Stimulated activated CD8-positive, alpha-beta memory T cell treated with anti-CD3 and anti-CD28 coated beads, Interleukin-4, amount 100 ng/mL, for 1 hour (primary cell): Measurements from ENCODE around the gene VIPR2.

ENCODE experiments used
- DNase-seq, 2 donors: peaks; one replicate each; pipeline ENCODE4 v3.0.0-alpha.2; 2020; ENCODE audit warnings: low read depth in 2 of 2, low spot score in 1 of 2

VIPR2 gene

DNA sequence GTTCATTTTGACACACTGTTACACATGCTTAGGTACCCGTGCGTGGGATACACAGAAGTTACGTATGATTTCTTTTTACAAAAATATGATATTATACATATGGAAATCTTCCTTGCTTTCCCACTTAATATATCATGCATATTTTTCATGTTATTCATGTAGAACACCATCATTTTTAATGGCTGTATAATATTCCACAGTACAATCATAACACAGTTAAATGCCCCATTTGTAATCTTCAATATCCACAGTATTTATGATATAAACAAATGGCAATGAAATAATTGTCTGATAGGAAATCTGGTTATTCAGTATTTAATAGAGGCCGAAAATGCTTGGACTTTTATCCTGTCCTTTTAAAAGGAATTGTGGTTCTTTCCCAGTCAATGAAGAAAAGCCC lies 23.2 kb downstream of the VIPR2 start:
- DNase-seq, result no peak

DNA sequence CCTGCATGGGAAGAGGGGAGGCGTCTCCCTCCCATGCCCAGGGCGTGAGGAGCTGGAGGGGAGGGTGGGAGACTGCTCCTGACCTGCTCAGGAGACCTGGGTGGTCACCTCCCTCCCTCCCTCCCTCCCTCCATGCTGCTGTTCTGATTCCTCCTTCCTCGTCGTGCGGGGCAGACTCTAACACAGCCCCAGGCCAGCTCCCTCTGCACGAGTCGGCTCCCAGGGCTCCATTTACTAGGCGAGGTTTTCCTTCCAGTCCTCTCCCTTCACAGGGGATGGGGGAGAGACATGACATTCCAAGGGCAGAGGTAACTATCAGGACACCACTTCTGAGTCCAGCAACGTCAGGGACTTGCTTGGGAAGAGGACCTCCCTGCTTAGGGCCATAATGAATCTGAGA lies 23.6 kb downstream of the VIPR2 start:
- no peak for DNase-seq

DNA sequence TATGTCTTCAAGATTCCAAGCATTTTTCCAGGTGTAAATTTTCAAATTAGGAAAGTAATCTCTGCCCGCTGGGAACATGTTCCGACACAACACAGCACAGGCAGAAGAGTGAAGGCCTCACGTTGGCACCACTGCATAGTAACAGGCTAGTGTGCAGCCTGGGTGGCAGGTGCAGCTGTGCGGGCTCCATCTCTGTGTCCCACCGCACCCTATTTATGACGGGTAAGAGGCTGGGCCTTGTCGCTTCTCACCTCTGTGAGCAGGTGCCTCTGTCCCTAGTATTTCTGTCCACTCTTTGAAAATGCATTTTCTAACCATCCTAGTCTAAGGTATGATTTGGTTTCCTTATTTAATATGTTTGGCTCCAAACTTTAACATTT lies 24.1 kb downstream of the VIPR2 start:
- no peak for DNase-seq

DNA sequence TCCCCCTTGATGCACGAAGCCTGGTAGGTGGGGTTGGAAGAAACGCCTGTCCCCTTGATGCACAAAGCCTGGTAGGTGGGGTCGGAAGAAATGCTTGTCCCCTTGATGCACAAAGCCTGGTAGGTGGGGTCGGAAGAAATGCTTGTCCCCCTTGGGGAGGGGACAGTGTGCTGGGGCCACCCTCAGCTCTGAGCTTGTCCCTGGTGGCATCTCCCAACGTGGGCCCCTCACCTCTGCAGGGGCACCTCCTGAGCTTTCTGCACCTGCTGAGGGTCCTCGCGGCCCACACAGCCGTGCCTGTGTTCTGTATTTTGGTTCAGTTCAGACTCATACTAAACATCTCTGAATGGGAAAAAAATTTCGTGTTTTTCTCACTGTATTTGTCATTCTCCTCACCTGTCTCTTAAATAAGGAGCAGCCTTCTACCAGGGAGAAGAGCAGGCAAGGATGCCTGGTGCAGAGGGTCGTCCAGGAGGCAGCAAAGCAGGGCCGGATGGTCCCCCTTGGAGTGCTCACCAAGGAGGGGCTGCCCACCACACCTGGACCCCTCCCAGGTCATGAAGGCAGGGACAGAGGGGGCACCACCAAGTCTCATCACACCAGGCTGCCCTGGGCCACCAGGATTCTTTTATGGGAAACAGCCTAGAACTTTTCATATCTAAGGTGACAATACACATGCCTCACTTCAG lies 24.7 kb downstream of the VIPR2 start:
- no peak for DNase-seq

DNA sequence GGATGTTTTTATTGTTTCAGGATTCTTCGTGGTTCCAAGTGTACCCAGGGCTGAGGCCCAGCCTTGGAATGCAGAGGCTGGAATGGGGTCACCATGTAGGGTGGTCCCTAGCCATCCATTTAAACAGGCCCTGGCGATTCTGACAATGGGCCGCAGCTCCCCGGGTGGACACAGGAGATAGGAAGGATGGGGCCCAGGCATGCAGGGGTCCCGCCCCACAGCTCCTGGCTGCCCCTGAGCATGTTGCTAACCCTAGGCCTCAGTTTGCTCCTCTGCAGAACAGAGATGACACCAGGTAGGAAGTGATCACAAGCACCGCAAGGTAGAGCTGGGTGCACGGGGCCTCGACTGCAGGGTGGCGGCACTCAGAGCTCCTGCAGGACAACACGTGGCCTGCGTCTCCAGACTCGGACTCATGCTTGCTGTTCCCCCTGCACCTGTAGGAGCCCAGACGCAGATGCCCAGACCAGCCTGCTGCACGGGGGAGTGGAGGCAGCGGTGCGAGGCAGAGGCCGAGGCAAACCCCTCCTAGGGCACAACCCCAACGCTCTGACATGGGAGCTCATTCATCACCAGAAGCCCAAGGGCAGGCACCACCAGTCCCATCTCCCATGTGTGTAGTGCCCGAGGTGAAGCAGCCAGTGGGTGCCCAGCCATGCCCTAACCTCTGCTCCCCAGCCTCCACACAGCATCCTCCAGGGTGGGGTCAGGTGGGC lies 25.5 kb downstream of the VIPR2 start:
- DNase-seq, result no peak

DNA sequence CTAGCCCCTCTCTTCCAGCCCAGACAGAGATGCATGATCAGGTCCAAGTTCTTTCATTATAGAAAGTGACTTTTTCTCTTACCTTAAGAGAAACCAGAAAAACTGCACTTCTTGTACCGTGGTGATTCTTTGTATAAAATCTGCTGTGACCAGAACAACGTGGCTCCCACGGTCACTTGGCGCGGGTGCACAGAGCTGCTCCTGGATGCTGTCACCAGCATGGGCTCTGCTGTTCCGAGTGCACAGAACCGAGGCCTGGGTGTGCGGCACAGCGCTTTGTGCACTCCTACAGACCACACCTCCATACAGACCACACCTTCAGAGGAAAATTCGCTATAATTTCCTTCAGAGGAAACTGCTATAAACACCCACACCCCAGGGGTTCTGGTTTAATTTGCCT lies 26.0 kb downstream of the VIPR2 start:
- no peak for DNase-seq

DNA sequence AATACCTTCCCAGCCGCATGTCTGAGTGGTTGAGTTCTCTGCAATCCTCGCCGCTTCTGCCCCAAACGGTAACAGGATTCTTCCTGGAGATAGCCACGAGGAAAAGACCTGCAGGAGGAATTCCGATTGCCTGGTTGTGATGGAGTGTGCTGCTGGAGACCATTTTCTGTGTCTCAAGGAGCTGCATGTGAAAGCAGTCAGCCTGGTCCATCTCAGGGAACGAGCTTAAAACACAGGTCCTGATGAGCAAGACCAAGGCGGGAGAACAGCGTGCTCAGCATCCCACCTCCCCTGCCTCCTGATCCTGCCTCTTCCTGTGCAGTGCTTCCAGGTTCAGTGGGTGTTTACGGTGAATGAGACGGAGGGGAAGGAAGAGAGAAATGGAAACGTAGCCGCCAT lies 26.5 kb downstream of the VIPR2 start:
- no peak for DNase-seq

DNA sequence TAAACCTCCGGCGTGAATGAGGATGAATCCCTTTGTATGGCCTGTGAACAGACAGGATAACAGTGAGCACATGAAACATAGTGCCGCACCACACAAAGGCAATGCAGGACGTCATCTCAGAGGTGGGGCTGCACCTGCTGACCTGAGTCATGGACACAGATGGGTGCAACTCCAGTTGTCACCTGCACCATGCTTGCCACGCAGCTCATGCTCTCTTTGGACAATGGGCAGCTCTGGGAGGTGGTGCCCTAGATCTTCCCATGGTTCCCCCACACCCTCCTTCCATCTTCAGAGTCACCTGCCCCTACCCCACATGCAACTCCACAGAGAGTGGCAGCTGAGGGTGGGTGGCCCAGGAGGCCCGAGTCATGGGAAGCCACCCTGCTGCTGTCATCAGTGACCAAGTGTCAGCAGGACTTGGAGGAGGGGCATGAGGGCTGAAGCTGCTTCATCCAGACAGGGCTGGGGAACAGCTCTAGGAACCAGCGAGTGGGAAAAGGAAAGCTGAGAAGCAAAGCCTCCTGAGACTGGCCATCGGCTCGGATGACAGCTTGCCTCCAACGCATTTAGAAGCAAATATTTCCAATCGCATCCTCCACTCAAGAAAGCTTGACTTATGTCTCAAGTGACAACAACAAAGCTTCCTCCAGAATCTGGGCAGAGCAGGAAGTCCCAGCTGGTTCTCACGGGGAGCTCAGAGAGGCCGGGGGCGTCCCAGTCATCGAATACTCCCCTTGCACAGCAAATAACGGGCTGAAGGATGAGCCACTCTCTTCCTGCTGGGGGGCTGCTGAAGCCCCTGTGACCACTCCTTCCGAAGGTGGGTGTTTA lies 27.1 kb downstream of the VIPR2 start:
- DNase-seq, result no peak

DNA sequence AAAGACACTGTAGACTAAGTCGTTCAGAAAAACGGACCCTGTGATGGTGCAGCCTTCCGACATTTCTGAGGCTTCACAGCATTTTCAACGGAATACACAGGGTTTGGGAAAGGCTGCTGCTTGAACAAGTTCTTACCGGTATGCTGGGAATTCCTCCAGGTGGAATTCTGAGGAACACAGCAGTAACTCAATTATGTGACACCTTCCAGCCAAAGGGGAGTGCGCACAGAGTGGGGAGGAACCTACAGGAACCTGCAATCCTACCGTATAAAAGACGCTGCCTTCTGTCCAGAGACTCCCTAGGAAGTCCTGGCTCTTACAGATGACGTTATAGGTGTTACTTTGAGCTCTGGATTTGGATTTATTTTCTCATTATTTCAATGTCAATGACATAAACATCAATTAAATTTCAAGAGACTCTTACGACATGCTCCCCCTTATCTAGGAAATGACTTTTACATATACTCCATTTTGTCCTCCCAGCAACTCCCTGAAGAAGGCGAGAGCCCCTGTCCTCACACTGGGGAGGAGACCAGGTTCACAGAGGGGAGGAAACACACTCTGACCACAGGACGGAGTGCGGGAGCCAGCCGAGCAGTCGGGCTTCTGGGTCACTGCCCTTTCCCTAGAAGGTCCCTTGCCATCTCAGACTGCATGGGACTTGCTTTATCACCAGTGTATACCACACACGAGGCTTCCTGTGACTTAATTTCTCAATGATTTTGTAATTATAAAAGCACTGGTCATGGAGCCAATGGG lies 27.9 kb downstream of the VIPR2 start:
- no peak for DNase-seq

DNA sequence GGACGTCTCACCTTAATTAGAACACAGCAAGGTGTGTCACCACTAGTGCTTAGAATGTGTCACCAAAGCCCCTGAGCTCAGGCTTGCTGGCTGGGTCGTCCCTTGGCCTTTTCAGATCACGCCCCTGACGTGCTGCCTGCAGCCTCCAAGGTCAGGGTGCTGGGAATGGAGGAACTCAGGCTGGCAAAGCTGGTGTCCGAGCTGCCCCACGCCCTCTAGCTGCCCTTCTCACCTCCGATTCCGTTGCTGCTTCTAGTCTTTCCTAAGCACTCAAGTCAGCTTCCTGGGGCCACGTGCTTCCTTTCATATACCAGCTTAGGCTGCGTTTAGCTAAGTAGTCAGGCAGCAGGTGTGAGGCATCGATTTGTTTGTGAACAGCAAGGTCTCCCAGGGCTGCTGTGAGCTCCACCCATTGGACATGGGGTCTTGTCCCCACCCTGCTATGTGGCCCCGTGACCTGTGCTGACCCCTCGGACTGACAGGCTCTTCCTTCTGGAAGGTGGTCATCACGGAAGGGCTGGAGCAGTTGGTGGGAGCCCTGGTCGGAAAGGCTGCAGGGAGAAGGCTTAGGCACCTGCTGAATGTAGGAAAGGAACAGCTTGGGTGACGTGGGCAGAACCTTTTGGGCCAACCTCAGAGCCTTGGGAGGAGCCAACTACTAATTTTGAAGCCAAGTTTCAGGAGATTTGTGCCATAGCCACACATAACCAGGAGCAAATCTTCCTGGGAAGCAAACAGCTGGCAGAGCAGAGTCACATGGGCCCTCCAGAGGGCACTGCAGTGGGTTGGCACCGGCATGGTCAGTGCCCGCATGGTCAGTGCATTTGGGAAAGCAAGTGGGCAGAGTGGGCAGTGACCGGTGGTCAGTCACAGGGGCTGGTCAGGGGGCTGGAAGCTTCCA lies 28.8 kb downstream of the VIPR2 start:
- no peak for DNase-seq

DNA sequence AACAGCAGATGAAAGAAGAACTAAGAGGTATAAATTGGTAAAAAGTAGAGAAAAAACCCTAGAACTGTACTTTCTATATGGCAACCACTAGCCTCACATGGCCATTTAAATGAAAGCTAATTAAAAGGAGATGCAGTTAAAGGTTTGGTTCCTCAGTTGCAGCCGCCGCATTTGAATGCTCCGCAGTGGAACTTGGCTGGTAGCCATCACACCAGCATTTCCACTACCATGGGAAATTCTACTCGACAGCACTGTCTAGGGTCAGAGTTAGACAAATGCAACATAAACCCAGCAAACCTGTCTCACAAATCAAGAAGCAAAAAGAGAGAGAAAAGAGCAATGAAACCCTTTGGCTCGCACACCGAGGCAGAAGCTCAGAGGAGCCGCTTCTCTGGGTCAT lies 29.7 kb downstream of the VIPR2 start:
- DNase-seq, result no peak

DNA sequence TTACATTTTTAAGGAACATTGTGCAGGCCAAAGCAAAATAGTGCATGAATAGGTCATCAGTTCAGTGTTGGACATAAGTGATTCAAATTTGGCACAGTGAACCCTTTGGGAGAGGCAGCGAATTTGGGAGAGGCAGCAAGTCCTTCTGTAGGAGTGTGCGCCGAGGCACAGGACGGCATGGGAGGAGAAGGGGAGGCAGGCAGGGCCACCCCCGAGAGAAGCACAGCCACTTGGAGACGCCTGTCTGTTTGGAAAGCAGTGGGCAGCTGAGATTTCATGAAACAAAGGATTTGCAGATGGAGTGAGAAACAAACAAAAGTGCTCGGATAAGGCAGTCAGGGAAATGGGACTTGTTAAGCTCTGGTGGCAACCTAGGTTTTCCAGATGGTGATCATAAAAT lies 30.6 kb downstream of the VIPR2 start:
- DNase-seq, result no peak

DNA sequence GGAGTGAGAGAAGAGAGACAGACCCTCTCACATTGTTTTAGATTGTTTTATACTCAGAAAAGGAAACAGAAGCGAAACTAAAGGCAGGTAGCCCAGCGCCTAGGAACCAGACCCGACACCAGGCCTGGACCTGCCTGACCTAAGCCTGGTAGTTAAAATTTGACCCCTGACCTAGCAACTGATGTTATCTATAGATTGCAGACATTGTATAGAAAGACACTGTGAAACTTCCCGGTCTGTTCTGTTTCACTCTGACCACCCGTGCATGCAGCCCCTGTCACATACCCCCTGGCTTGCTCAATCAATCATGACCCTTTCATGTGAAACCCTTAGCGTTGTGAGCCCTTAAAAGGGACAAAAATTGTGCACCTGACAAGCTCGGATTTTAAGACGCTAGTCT lies 31.6 kb downstream of the VIPR2 start:
- DNase-seq, result no peak

DNA sequence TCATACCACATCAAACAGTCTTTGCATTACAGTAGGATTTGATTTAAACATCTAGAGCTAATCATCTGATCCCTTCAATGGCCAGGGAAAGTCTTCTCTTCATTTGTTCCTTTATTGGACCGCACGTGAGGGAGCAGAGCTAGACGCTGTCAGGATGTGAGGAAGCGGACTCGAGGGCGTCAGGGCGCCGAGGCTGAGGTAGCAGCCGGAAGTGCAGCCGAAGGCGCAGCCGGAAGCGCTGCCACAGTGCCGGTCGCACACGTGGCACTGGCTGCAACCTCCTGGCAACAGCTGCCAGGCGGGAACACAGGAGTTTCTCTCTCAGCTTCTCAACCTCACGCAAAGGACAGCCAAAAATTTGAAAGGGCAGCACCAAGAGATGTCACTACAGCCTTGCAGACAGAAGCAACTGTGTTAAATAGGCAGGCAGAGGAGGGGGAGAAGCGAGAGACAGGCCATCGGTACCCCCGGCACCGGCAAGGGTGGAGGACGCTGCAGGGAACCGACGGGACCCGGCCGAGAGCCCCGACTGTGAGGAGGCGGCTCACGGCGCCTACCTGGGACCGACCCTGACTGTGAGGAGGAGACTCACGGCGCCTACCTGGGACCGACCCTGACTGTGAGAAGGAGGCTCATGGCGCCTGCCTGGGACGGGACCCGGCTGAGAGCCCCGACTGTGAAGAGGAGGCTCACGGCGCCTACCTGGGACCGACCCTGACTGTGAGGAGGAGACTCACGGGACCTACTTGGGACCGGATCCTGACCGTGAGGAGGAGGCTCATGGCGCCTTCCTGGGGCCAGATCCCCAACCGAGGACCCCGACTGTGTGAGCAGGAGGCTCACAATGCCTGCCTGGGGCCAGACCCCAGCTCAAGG lies 32.3 kb downstream of the VIPR2 start:
- no peak for DNase-seq

DNA sequence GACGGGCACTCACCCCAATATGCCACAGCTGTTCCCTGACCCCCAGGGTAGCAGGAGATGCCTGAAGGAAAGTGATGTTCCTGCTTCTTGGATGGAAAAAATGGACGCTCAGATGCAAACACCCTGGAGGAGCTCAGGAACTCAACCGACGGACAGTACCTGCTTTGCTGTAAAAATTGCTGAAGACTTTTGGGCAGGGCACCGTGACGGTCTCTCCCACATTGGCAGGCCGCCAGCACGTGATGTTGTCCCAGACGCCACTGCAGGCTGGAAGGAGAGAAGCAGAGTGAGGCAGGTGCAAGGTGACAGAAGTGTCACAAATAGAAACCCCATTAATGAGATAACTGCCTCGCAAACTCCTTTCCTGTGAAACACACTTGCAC lies 35.0 kb downstream of the VIPR2 start:
- no peak for DNase-seq

DNA sequence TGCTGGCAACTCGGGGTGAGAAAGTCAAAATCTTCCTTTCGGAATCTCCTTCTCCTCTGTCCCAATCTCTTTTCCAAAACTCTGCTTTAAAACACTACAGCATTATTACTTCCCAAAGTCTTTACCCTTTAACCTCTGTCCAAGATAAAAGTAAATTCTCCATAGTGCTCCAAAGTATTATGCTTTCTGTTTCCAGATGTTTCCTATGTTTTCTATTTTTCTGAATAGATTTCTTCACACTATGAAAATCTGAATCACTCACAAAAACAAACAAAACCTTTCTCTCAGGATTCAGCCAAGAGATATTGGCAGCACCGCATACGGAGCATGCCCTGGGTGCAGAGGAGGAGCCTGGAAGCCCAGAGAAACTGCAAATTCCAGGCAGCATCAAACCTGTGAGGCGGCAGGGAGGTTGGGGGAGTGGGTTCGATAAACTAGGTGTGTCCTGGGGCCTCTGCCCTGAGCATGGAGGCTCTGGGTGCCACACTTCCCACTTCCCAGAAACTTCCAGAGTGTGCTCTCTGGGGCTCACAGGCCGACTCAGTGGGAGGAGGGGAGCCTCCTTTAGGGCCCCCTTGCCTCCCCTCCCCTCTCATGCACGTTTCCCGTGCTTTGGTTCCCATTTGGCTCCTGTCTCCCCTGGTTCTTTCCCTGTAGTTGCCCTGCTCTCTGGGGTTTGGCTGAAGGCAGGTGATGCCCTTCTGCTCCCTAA lies 35.6 kb downstream of the VIPR2 start:
- DNase-seq, result no peak

DNA sequence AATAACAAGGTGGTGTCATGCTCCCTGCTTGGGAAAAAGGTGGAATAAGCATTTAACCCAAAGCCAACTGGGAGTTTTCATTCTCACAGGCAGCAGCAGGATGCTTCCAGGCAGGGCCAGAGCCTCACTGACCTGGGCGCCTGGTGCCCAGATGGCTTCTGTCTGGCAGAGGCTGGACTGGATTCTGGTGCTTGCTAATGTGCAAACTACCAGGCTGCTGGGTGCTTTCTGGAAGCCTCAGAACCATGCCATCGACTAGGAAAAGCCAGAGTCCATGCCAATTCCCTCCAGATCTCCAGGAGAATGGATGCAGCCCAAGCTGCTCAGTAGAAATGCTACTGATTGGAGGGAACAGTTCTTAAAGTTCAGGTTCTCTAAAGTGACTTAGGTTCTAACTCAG lies 36.2 kb downstream of the VIPR2 start:
- DNase-seq, result no peak

DNA sequence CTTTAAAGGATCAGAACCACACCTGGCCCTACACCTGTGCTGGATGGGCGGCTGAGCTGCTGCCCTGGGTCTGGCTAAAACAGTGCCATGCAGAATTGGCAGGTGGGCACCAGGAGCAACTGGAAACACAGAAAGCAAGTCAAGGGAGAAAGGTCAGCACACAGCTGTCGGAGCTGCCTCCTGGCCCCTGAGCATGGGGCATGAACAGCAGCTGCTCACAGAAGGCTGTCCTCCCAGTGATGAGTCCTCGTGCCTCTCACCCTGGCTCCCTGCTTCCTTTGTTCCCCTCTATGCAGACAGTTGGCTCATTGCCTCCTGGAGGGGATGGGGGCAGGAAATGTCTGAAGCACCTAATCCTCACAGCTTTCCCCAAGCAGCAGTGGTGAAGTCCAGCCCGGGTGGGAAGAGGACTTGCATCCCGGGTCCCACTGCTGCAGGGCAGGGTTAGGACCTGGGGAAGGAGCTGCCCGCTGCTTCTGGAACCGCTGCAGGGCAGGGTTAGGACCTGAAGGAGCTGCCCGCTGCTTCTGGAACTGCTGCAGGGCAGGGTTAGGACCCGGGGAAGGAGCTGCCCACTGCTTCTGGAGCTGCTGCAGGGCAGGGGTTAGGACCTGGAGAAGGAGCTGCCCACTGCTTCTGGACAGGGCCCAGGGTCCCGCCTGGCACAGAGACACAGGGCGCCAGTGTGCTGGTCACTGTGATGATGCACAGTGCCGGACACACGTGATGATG lies 37.3 kb downstream of the VIPR2 start:
- DNase-seq, result no peak
